ENCODE measurements around the gene ECI1.

- TF ChIP-seq CTCF (IDR thresholded peaks at IDR 0.05), result no peak
- TF ChIP-seq POLR2A (IDR thresholded peaks at IDR 0.05), result no peak
Measured at GRCh38 chr16:2216330-2216729, 35.1 kb downstream of the ECI1 start.

Data from tibial nerve (tissue), 3 donors.